Bronchial epithelial cell (primary cell): ENCODE data around the gene NEURL1. TPM values are rescaled to one million over a fixed set of nuclear protein-coding genes. Genes with fewer than 3 reads are reported as not detected.
"Not testable (repeated sequence)": the region's sequence is repeated elsewhere in the genome, so short reads cannot be mapped to it uniquely, and the experiment has no call there.

Experiments
- DNase-seq: peaks from one replicate; pipeline ENCODE4 v3.0.0-alpha.2; 2010; ENCODE audit warnings: low read depth
- FAIRE-seq: peaks from 2 replicates; lab custom pipeline; 2011; peaks lifted over from hg19 to GRCh38; lab: Jason Lieb, UNC
- H3K27me3 ChIP-seq: 2 replicates; pipeline ENCODE4 v1.5.1; 2011; ENCODE audit warnings: low read length; ENCODE audit not compliant: control insufficient read depth, insufficient read depth
- H3K36me3 ChIP-seq: 2 replicates; pipeline ENCODE4 v1.5.1; 2011; ENCODE audit warnings: low read length; ENCODE audit not compliant: control insufficient read depth, insufficient read depth
- H3K4me3 ChIP-seq: 2 replicates; pipeline ENCODE4 v1.5.1; 2011; ENCODE audit warnings: mild to moderate bottlenecking, low read depth, low read length, control low read depth
- CTCF ChIP-seq: IDR thresholded peaks from 2 replicates; pipeline ENCODE4 v1.5.1; 2011; ENCODE audit warnings: mild to moderate bottlenecking, moderate library complexity, low read length, control low read depth, inconsistent platforms; ENCODE audit not compliant: insufficient read depth, severe bottlenecking
- total RNA-seq: library from RNA; depleted of rRNA; stranded (reverse); fragments of >200 nt; gene quantifications from 2 replicates; pipeline ENCODE4 v1.2.1, GENCODE V29; 2014

NEURL1 gene
- total RNA-seq, 1 donor from 2014 or later: 1.1 TPM

GRCh38 chr10:103627111-103627892 is 133.8 kb downstream of the NEURL1 start:
- H3K27me3 ChIP-seq: no peaks in the 10 kb centered on the region
- no peak overlapping the region for H3K4me3 ChIP-seq
- H3K36me3 ChIP-seq: peaks cover 40% of the 10 kb centered on the region
- DNase-seq (no peak), FAIRE-seq (no peak)
- no peak for TF ChIP-seq CTCF

DNA sequence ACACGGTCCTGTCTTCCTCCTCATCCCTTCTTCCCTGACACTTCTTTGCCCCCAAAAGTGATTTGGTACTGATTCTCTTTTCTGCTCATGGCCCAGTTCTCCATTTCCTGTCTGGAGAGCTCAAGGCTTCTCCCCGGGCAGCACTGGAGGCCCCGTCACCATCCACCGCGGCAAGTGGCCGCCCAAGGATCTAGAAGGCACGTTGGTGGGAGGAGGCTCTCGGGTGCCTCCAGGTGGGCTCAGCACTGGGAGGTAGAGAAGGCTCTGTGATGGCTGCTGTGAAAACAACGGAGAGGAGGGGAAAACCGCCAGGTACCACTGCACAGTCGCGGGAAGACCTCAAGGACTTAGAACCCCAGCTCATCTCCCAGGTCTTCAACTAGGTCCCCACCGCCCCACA is 134.4 kb downstream of the NEURL1 start:
- TF ChIP-seq CTCF: no peak
- no peaks in the 10 kb centered on the region for H3K27me3 ChIP-seq
- DNase-seq (no peak), FAIRE-seq (peak; percentile 43)
- no peak overlapping the region for H3K4me3 ChIP-seq
- peaks cover 37% of the 10 kb centered on the region for H3K36me3 ChIP-seq

DNA sequence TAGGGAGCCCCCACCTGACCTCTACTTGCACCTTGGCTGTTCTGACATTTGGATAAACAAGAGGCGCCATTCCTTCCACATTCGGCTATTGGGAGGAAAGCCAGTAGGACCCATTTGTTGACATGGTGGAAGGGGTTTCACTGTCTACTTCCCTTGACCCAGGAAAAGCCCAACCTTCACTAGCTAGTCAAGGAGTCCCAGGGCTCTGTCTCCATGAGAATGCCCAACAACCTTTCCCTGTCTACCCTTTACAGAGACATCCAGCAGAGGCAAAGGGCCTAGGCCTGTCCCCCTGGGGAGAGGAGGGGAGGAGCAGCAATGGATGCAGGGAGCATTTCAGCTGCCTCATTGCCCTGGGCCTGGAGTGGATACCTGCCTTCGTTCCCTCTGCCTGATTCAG is 136.1 kb downstream of the NEURL1 start:
- Histone ChIP-seq H3K4me3 (no peak overlapping the region), H3K36me3 (peaks cover 34% of the 10 kb centered on the region), H3K27me3 (no peaks in the 10 kb centered on the region)
- FAIRE-seq (no peak), DNase-seq (no peak)
- no peak for TF ChIP-seq CTCF

DNA sequence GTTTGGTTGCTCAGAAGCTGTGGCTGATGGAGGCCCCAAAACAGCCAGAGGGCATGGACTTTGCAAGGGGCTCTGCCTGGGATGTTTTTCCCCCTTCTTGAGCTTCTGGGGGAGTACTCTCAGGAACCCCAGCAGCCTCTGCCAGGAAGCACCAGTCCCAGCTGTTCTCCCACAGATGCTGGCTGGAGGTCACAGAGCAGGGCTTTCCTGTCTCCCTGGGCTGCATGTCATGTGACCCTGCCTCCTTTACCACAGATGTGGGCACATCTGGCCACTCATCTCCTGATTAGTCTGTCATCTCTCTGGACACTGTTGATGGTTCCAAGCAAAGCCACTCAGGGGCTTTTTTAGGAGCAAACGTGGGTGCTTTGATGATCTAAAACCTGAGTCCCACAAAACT is 136.7 kb downstream of the NEURL1 start:
- DNase-seq (no peak), FAIRE-seq (no peak)
- no peaks in the 10 kb centered on the region for H3K27me3 ChIP-seq
- no peak overlapping the region for H3K4me3 ChIP-seq
- no peak for TF ChIP-seq CTCF
- H3K36me3 ChIP-seq: peaks cover 33% of the 10 kb centered on the region

DNA sequence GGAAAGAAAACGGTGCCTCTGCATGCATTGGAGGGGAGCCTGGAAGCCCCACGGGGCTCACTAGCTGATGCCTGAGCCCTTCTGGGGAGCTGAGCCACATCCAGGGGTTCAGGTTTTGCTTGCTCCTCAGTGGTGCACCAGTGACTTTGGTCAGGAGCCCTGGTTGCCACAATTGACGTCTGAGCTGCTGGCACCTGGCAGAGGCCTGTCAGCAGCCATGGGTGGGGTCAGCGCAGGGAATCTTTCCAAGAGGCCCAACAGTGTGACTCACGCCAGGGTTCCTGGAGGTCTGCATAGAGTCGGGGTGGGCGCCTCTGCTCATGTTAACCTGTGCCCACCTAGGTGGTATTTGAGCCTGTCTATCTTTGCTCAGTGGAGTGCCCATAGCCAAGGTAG is 138.7 kb downstream of the NEURL1 start:
- TF ChIP-seq CTCF: no peak
- H3K27me3 ChIP-seq: no peaks in the 10 kb centered on the region
- FAIRE-seq: no peak
- H3K36me3 ChIP-seq: peaks cover 20% of the 10 kb centered on the region
- H3K4me3 ChIP-seq: no peak overlapping the region
- no peak for DNase-seq

- H3K36me3 ChIP-seq: peaks cover 18% of the 10 kb centered on the region
- not testable (repeated sequence) for H3K27me3 ChIP-seq, H3K4me3 ChIP-seq, DNase-seq, FAIRE-seq
Measured at GRCh38 chr10:103632871-103633270, 139.4 kb downstream of the NEURL1 start.
